Epithelial cell of proximal tubule (primary cell): ENCODE results near the gene RAD51B. TPM values are rescaled to one million over a fixed set of nuclear protein-coding genes. Genes with fewer than 3 reads are reported as not detected.

Experiments used
- DNase-seq: peaks from one replicate; pipeline ENCODE4 v3.0.0-alpha.2; 2011; ENCODE audit warnings: low read depth
- H3K4me3 ChIP-seq: 2 replicates; pipeline ENCODE4 v1.5.1; 2011; ENCODE audit warnings: low read depth, mild to moderate bottlenecking, low read length
- CTCF ChIP-seq: conservative IDR thresholded peaks from 2 replicates; pipeline ENCODE4 v1.5.1; 2012; ENCODE audit warnings: low read depth, mild to moderate bottlenecking, low read length
- total RNA-seq: library from RNA; depleted of rRNA; stranded (reverse); fragments of >200 nt; gene quantifications from 2 replicates; pipeline ENCODE4 v1.2.3, GENCODE V29; 2015

Gene RAD51B
- total RNA-seq, 1 donor from 2014 or later, result 6.3 TPM

GRCh38 chr14:68263563-68264259, 444.1 kb downstream of the RAD51B start:
- TF ChIP-seq CTCF, result no peak
- no peak for DNase-seq
- H3K4me3 ChIP-seq, result no peak overlapping the region

GRCh38 chr14:68264260-68264569, 444.6 kb downstream of the RAD51B start:
- no peak overlapping the region for H3K4me3 ChIP-seq
- TF ChIP-seq CTCF, result no peak
- DNase-seq, result no peak

- no peak for DNase-seq
- no peak overlapping the region for H3K4me3 ChIP-seq
- TF ChIP-seq CTCF, result no peak
Observed at GRCh38 chr14:68266998-68267397, 447.4 kb downstream of the RAD51B start.

GRCh38 chr14:68268197-68268596, 448.6 kb downstream of the RAD51B start:
- no peak overlapping the region for H3K4me3 ChIP-seq
- no peak for TF ChIP-seq CTCF
- no peak for DNase-seq

- TF ChIP-seq CTCF, result no peak
- H3K4me3 ChIP-seq, result no peak overlapping the region
- no peak for DNase-seq
Observed at GRCh38 chr14:68268719-68269118, 449.1 kb downstream of the RAD51B start.

- H3K4me3 ChIP-seq, result no peak overlapping the region
- TF ChIP-seq CTCF, result no peak
- no peak for DNase-seq
Observed at GRCh38 chr14:68269136-68269927, 449.8 kb downstream of the RAD51B start.
